CD4-positive, alpha-beta T cell treated with Interleukin-10 for 1 hour (primary cell): ENCODE data around the gene ZNF879.

Source experiments
- DNase-seq: peaks from one replicate; pipeline ENCODE4 v3.0.0-alpha.2; 2020

ZNF879 gene

GRCh38 chr5:179023528-179024189 lies at the start of gene ZNF879:
Gene ZNF879, plus strand, starts transcription at chr5:179023804. Its CDS starts 1,201 bp downstream, at chr5:179025005.
- peak; percentile 96 for DNase-seq

GRCh38 chr5:178981381-178981780 lies 42.2 kb upstream of the ZNF879 start:
- DNase-seq, result no peak

GRCh38 chr5:178982941-178983340 lies 40.7 kb upstream of the ZNF879 start:
- no peak for DNase-seq

GRCh38 chr5:178983728-178984127 lies 39.9 kb upstream of the ZNF879 start:
- no peak for DNase-seq

- DNase-seq, result no peak
Measured at GRCh38 chr5:178984145-178985072, 39.2 kb upstream of the ZNF879 start.

GRCh38 chr5:178986326-178986960 lies 37.2 kb upstream of the ZNF879 start:
- DNase-seq, result no peak

- DNase-seq, result no peak
Measured at GRCh38 chr5:178988436-178989220, 35.0 kb upstream of the ZNF879 start.

- no peak for DNase-seq
Measured at GRCh38 chr5:178989311-178989710, 34.3 kb upstream of the ZNF879 start.

GRCh38 chr5:178990491-178990890 lies 33.1 kb upstream of the ZNF879 start:
- DNase-seq, result no peak

GRCh38 chr5:178991190-178992145 lies 32.1 kb upstream of the ZNF879 start:
- DNase-seq, result no peak

GRCh38 chr5:178992291-178992895 lies 31.2 kb upstream of the ZNF879 start:
- DNase-seq, result no peak

GRCh38 chr5:178993236-178993765 lies 30.3 kb upstream of the ZNF879 start:
- DNase-seq, result no peak

- DNase-seq, result no peak
Measured at GRCh38 chr5:178993955-178994579, 29.5 kb upstream of the ZNF879 start.

- no peak for DNase-seq
Measured at GRCh38 chr5:178994580-178995340, 28.8 kb upstream of the ZNF879 start, which contains the start of gene GRM6. Gene GRM6, minus strand, starts transcription at chr5:178995320. Its CDS starts 376 bp downstream, at chr5:178994944.

- no peak for DNase-seq
Measured at GRCh38 chr5:178995341-178995690, 28.3 kb upstream of the ZNF879 start.

GRCh38 chr5:178996156-178996555 lies 27.4 kb upstream of the ZNF879 start:
- DNase-seq, result no peak

- DNase-seq, result no peak
Measured at GRCh38 chr5:178997191-178997590, 26.4 kb upstream of the ZNF879 start.

GRCh38 chr5:178998441-178998840 lies 25.2 kb upstream of the ZNF879 start:
- DNase-seq, result no peak

GRCh38 chr5:179006564-179006963 lies 17.0 kb upstream of the ZNF879 start:
- DNase-seq, result no peak

GRCh38 chr5:179008667-179009066 lies 14.9 kb upstream of the ZNF879 start:
- DNase-seq, result no peak
